PC-9 (cell line): Measurements from ENCODE around the gene HSD17B11. TPM values are rescaled to one million over a fixed set of nuclear protein-coding genes. Genes with fewer than 3 reads are reported as not detected.

Experiments
- BruUV-seq: library from RNA; stranded (reverse); fragments of 400-500 nt; replicated peaks from 2 replicates; lab custom pipeline; 2021; lab: Mats Ljungman, UMichigan
- CTCF ChIA-PET: fragments of 300-600 bp; sonication (Branson Sonifier 250); formaldehyde crosslinking; loops from one replicate; lab custom pipeline; 2022; ENCODE audit warnings: antibody characterized with exemption; lab: Charles Lee
- POLR2A ChIA-PET: fragments of 300-600 bp; sonication (Branson Sonifier 250); formaldehyde crosslinking; loops from one replicate; lab custom pipeline; 2022; ENCODE audit warnings: antibody characterized with exemption; ENCODE audit not compliant: unreplicated experiment; lab: Charles Lee
- DNase-seq, 2 experiments: peaks; one replicate each; pipeline versions ENCODE4 v3.0.0 to v3.0.0-alpha.2; 2015 to 2022; ENCODE audit warnings: mixed read lengths in 1 of 2
- H2AFZ ChIP-seq: fragments of 200-600 bp; sonication (generic); 2 replicates; pipeline ENCODE4 v1.8.1; 2017; ENCODE audit warnings: antibody characterized with exemption
- H3F3A ChIP-seq: fragments of 200-600 bp; sonication (generic); 2 replicates; pipeline ENCODE4 v1.8.1; 2017; ENCODE audit warnings: antibody characterized with exemption, mild to moderate bottlenecking, low read depth; ENCODE audit not compliant: insufficient read depth
- H3K27ac ChIP-seq: fragments of 200-600 bp; sonication (generic); 2 replicates; pipeline ENCODE4 v1.6.1; 2016; ENCODE audit warnings: mixed run types
- H3K27me3 ChIP-seq: fragments of 200-600 bp; sonication (generic); 2 replicates; pipeline ENCODE4 v1.6.1; 2016; ENCODE audit warnings: low read depth, mixed run types; ENCODE audit not compliant: insufficient read depth
- H3K36me3 ChIP-seq: fragments of 200-600 bp; sonication (generic); 2 replicates; pipeline ENCODE4 v1.6.1; 2016; ENCODE audit warnings: low read depth, mixed run types
- H3K4me1 ChIP-seq: fragments of 200-600 bp; sonication (generic); replicated peaks from 2 replicates; pipeline ENCODE4 v1.6.1; 2016; ENCODE audit warnings: mixed run types; ENCODE audit not compliant: insufficient read depth
- H3K4me2 ChIP-seq: fragments of 200-600 bp; sonication (generic); 2 replicates; pipeline ENCODE4 v1.6.1; 2017; ENCODE audit warnings: mixed run types
- H3K4me3 ChIP-seq: fragments of 200-600 bp; sonication (generic); 2 replicates; pipeline ENCODE4 v1.6.1; 2016; ENCODE audit warnings: mixed run types
- H3K79me2 ChIP-seq: fragments of 200-600 bp; sonication (generic); 2 replicates; pipeline ENCODE4 v1.6.1; 2017; ENCODE audit warnings: low read depth, mixed run types
- H3K9me2 ChIP-seq: fragments of 200-600 bp; sonication (generic); 2 replicates; pipeline ENCODE4 v1.8.1; 2017; ENCODE audit warnings: mild to moderate bottlenecking; ENCODE audit not compliant: insufficient read depth
- H3K9me3 ChIP-seq: fragments of 200-600 bp; sonication (generic); 2 replicates; pipeline ENCODE4 v1.8.1; 2016; ENCODE audit warnings: low read depth; ENCODE audit not compliant: insufficient read depth
- H4K20me1 ChIP-seq: fragments of 200-600 bp; sonication (generic); 2 replicates; pipeline ENCODE4 v1.8.1; 2017; ENCODE audit not compliant: insufficient read depth
- EZH2 ChIP-seq: fragments of 200-600 bp; sonication (generic); IDR thresholded peaks from 2 replicates; pipeline ENCODE4 v1.8.0; 2017; ENCODE audit warnings: antibody characterized with exemption, low read depth
- intact Hi-C: fragments of 100-400 bp; cut with micrococcal nuclease; formaldehyde crosslinking; loops from one replicate; pipeline ENCODE4 v1.10.0; 2022; ENCODE audit not compliant: unreplicated experiment
- microRNA-seq: library from miRNA; unstranded; fragments of <30 nt; microRNA quantifications from one replicate; pipeline ENCODE4 v1.2.0, GENCODE V29; 2021; ENCODE audit warnings: borderline number of aligned reads, borderline replicate concordance
- total RNA-seq: library from RNA; stranded (reverse); gene quantifications from 2 replicates; pipeline ENCODE4 v1.2.3, GENCODE V29; 2021
- TF ChIP-seq, protein P1 (sequence below): fragments of 200-600 bp; sonication (generic); conservative IDR thresholded peaks from 2 replicates; pipeline ENCODE4 v1.6.1; 2017; ENCODE audit warnings: mixed run types, antibody characterized with exemption, mild to moderate bottlenecking, moderate library complexity

HSD17B11 gene
- total RNA-seq, 1 experiment from 2014 or later = 26.9 TPM

DNA sequence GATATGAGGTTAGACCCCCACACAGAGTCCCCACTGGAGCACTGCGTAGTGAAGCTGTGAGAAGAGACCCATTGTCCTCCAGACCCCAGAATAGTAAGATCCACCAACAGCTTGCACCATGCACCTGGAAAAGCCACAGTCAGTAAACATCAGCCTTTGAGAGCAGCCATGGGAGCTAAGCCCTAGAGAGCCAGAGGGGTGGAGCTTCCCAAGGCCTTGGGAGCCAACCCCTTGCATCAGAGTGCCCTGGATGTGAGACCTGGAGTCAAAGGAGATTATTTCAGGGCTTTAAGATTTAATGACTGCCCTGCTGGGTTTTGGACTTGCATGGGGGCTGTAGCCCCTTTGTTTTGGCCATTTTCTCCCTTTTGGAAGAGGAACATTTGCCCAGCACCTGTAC, 104.0 kb downstream of the HSD17B11 start:
- ChIA-PET POLR2A (no interaction called here), CTCF (no interaction called here)
- H3K27me3 ChIP-seq = no peaks in the 10 kb centered on the region
- no peaks in the 10 kb centered on the region for H3K9me2 ChIP-seq
- H3K4me2 ChIP-seq = no peak overlapping the region
- intact Hi-C loops = no loop called here
- H2AFZ ChIP-seq = no peak overlapping the region
- no peaks in the 10 kb centered on the region for H3K4me1 ChIP-seq
- no peak for DNase-seq
- H3K27ac ChIP-seq = no peak overlapping the region
- H3K4me3 ChIP-seq = no peak overlapping the region
- H3F3A ChIP-seq = no peaks in the 10 kb centered on the region
- H4K20me1 ChIP-seq = no peaks in the 10 kb centered on the region
- H3K9me3 ChIP-seq = no peaks in the 10 kb centered on the region
- no peaks in the 10 kb centered on the region for H3K36me3 ChIP-seq
- BruUV-seq = no TSS peak
- no peak for TF ChIP-seq EZH2
- TF ChIP-seq, protein P1, sequence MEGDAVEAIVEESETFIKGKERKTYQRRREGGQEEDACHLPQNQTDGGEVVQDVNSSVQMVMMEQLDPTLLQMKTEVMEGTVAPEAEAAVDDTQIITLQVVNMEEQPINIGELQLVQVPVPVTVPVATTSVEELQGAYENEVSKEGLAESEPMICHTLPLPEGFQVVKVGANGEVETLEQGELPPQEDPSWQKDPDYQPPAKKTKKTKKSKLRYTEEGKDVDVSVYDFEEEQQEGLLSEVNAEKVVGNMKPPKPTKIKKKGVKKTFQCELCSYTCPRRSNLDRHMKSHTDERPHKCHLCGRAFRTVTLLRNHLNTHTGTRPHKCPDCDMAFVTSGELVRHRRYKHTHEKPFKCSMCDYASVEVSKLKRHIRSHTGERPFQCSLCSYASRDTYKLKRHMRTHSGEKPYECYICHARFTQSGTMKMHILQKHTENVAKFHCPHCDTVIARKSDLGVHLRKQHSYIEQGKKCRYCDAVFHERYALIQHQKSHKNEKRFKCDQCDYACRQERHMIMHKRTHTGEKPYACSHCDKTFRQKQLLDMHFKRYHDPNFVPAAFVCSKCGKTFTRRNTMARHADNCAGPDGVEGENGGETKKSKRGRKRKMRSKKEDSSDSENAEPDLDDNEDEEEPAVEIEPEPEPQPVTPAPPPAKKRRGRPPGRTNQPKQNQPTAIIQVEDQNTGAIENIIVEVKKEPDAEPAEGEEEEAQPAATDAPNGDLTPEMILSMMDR = no peak
- no peaks in the 10 kb centered on the region for H3K79me2 ChIP-seq

Small RNA genes lying within 50 kb of the gene (microRNA-seq; reads per million reads assigned to microRNA genes)
- gene MIR5705 = not detected

Other genes starting within 250 kb of the HSD17B11 start
- 8.5 and 10.4 TPM in 2 replicates for gene KLHL8, start 170.6 kb downstream of the HSD17B11 start, total RNA-seq
- not detected in 2 replicates for gene HSD17B13, start 68.3 kb downstream of the HSD17B11 start, total RNA-seq
- gene NUDT9, start 31.4 kb upstream of the HSD17B11 start, total RNA-seq = 14.7 and 15.3 TPM in 2 replicates
- gene SPARCL1, start 138.2 kb upstream of the HSD17B11 start, total RNA-seq = not detected in 2 replicates
- not detected in 2 replicates for gene DSPP, start 217.3 kb upstream of the HSD17B11 start, total RNA-seq